ENCODE results near the gene TAGLN3.

GRCh38 chr3:112000966-112001365 is 2.2 kb downstream of the TAGLN3 start:
- TF ChIP-seq CTCF (IDR thresholded peaks at IDR 0.05) (no peak), POLR2A (IDR thresholded peaks at IDR 0.05) (no peak)

All from body of pancreas (tissue), 4 donors.